Ecto neural progenitor cell (in vitro differentiated cells): Measurements from ENCODE around the gene TDRD7.
A peak's percentile ranks its signal among the peaks of the same experiment; 100 is the strongest.
"Not testable (repeated sequence)": the region's sequence is repeated elsewhere in the genome, so short reads cannot be mapped to it uniquely, and the experiment has no call there.

Experiments
- DNase-seq: peaks from one replicate; pipeline ENCODE4 v3.0.0-alpha.2; 2018; ENCODE audit warnings: low spot score

The TDRD7 gene

GRCh38 chr9:97425336-97425972, 13.6 kb downstream of the TDRD7 start:
- no peak for DNase-seq

- no peak for DNase-seq
These were observed 14.1 kb downstream of the TDRD7 start for GRCh38 chr9:97425973-97426336.

DNA sequence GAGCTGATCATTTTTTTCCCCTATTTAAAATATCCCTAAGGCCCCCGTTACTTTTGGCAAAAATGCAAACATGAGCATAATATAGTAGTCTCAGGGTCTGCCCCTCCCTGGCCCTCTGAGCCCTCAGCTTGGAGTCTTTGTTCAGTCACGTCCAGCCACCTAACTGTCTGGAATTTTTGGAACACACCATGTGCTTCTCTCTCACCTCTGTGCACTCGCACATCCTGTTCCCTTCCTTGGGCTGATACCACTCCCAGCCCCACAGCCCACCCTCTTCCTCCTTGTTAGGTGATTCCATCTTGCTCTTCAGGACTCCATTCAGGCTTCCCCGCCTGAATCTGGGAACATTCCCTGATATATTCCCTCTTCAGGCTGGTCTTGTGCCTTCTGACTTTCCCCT, 16.0 kb downstream of the TDRD7 start:
- no peak for DNase-seq

DNA sequence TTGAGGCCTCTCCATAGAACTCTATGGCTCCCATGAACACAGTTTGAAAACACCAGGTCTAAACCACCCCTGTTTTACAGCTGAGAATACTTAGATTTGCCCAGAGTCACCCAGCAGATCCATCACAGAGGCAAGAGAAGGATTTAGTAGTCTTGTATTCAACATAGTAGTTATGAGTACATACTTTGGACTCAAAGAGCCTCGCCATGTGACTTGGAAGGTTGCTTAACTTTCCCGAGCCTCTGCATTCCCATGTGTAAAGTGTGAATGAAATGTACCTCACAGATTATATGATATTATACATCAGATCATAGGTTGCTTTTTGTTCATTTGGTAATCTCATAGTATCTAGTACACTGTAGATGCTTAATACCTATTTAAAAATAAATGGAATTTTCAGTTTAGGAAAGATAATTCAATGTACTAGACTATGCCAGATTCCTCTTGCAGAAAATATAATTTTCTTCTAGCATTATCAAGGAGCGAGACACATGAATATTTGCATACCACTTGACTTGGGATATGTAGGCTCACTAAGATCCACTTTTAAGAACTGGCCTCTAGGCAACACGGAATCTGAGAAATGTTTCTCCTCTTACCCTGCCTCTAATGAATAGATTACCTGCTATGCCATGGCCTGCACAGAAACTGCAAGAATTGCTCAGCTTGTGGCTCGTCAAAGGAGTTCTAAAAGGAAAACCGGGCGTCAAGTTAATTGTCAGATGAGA, 18.6 kb downstream of the TDRD7 start:
- no peak for DNase-seq

DNA sequence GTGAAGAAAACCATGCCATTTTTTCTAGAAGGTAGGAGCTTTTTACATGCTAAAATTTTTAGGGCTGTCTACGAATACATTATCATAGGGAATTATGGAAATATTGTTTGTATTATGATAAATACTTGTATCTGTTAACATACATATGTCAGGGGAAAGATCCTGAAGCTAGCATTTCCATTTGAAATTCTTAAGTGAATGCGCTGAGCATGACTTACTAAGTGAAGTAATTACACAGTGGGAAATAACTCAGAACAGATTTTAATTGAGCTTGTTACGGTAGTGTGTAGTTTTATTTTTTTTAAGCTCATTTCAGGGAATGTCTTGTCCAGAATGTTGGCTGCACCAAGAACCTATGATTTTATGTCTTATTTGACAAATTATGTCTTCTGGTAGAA, 19.1 kb downstream of the TDRD7 start:
- DNase-seq: no peak

- DNase-seq: no peak
These were observed 19.8 kb downstream of the TDRD7 start for GRCh38 chr9:97431549-97432143.

- DNase-seq: no peak
These were observed 25.2 kb downstream of the TDRD7 start for GRCh38 chr9:97437051-97437600.

GRCh38 chr9:97438257-97438656, 26.4 kb downstream of the TDRD7 start:
- DNase-seq: no peak

- DNase-seq: no peak
These were observed 26.8 kb downstream of the TDRD7 start for GRCh38 chr9:97438666-97439065.

DNA sequence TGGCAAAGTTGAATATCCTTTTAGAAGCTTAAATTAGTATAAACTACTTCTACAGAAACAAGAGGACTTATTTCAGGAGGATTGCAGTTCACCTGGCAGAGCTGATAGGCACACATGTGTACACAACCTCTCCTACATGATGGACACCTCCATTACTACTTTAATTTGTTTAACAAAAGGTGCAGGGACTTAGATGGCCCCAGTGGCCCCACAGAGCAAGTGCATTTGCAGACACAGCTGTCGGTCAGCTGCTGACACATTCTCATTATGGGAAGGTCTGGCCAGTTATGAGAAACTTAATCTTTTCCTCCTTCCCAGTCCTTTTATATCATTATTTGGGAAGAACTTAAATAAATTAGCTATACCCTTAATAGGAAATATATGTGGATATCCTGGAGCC, 28.3 kb downstream of the TDRD7 start:
- DNase-seq: no peak

DNA sequence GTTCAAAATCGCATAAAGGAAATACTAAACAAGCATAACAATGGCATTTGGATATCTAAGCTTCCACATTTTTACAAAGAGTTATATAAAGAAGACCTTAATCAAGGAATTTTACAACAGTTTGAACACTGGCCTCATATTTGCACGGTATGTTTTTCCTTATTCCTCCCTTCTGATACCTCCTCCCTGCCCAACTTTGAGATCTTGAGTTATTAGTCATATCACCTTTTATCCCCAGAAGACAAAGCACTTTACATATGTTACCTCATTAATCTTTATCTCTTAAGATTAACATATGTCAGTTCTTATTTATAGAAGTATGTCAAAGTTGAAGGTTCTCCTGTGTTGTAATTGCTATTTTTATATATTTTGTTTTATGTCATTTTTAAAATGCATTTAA, 29.8 kb downstream of the TDRD7 start:
- no peak for DNase-seq

- no peak for DNase-seq
These were observed 33.3 kb downstream of the TDRD7 start for GRCh38 chr9:97445119-97445701.

DNA sequence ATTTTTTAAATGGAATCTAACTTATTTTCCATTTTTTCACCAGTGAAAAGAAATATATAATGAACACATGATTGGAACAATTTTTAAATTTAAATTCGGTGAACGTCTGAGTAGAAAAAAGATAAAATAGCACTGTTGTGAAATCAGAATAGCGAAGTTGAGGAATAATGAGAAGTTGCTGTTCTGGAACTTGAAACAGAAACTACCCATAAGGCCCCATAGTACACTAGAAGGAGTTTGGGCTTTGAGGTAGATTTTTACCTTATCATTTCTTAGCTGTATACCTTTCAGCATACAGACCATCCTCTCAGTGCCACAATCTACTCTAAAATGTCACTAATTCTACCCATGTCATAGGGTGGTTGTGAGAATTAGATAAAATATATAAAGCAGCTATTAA, 35.1 kb downstream of the TDRD7 start:
- no peak for DNase-seq

DNA sequence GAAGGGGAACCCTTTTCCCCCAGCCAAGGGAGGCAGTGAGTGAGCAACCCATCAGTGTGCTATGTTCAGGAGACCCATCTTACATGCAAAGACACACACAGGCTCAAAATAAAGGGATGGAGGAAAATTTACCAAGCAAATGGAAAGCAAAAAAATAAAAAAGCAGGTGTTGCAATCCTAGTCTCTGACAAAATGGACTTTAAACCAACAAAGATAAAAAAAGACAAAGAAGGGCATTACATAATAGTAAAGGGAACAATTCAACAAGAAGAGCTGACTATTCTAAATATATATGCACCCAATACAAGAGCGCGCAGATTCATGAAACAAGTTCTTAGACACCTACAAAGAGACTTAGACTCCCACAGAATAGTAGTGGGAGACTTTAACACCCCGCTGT, 41.7 kb downstream of the TDRD7 start:
- DNase-seq: not testable (repeated sequence)

DNA sequence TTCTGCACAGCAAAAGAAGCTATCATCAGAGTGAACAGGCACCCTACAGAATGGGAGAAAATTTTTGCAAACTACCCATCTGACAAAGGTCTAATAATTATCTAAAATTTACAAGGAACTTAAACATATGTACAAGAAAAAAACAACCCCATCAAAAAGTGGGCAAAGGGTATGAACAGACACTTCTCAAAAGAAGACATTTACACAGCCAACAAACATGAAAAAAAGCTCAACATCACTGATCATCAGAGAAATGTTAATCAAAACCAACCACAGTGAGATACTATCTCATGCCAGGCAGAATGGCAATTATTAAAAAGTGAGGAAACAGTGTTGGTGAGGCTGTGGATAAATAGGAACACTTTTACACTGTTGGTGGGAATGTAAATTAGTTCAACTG, 44.9 kb downstream of the TDRD7 start:
- not testable (repeated sequence) for DNase-seq

DNA sequence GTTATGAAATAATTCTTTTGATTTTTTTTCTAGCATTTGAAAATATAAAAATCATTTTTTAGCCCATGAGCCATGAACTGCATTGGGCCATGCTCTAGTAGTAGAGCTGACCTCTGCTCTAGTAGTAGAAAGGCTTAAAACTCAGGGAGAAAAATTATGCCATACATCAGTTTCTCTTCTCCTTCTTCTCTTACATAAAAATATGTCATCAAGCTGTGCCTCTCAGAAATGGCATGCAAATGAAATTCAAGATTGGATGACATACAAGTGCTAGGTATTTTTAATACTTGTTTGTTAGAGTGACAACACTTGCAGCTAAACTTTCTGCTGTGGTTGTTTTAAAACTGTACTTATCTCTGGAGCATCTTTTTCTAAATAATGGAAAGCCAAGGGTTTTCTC, 47.4 kb downstream of the TDRD7 start:
- DNase-seq: no peak

GRCh38 chr9:97462159-97462558, 50.3 kb downstream of the TDRD7 start:
- DNase-seq: no peak

DNA sequence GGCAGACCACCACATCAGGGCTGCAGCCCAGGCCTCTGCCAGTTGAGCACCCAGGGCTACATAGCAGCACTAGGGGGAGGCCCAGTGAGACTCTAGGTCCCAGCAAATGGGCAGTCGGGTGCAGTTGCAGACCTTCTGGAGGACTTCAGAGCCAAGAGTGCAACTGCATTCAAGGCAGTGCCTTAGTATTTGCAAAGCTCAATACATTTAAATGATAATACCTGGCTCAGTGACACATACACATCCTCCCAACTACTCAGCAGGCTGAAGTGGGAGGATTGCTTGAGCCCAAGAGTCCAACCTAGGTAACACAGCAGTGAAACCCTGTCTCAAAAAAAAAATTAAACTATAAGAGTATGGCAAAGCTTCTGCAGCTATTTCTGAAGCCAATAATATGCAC, 51.0 kb downstream of the TDRD7 start:
- DNase-seq: no peak

DNA sequence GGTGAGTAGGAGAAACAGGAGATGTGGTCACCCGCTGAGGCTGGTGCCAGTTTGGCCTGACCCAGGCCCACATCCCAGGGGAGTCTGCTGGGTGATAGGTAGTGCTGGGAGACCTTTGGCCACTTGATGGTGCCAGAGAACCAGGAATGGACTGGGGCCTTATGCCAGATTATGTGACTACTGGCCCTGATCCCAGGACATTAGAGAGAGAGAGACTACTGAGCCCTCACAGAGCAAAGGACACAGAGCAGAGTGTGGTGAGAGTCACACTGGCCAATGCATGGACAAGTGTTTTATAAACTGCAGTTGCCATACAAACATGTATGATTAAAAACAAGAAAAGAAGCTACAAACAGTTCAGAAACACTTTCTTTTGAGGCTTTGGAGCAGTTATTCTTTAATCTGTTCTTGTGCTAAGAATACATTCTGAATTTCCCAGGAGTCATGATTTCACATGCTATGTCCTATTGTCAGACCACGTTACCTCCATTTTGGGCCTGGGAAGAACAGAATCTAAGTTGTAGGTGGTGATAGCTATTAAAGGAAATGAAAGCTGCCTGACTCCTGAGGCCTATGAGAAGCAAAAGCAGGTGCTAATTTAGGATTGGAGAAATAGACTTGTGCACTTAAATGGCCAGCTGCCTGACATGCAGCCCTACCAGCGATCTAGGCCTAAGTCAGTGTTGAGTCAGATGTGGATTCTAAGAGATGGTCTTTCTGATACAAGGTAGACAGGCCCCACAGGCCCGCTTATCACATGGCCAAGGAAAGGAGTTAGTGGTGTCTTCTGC, 57.0 kb downstream of the TDRD7 start:
- peak; percentile 75 for DNase-seq

DNA sequence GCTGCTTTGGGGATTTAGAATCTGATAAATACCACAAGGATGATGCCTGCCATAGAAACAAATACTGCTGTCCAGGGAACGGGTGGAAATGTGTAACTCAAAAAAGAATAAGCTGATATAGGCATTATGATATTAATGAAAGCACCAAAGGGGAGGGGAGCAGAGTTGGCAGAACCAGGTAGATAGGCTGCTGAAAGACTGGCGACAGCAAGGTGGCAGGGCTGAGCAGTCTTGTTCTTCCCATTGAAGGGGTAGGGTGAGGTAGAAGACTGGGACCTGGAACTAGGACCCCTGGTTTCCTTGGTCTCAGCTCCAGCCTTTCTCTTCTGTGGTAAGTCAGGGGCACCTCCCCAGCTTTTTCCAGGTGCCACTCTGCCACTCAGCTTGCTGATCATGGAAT, 58.2 kb downstream of the TDRD7 start:
- DNase-seq: no peak

DNA sequence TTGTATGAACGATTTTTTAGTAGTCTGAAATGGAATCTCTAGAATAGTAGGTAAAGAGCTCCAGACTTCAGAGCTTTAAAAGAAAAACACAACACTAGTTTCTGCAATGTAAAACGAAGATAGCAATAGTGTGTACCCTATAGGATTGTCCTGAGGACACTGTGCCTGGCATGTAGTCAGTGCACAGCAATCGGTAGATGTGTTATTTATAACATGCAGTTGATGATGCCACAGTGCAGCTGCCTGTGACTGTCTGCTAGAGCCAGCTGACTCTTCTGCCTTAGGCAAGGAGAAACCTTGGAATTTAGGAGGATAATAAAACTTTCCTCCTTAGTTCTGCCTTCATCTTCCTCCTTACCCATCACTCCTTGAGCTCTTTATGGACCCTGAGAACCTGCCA, 61.8 kb downstream of the TDRD7 start:
- DNase-seq: no peak

DNA sequence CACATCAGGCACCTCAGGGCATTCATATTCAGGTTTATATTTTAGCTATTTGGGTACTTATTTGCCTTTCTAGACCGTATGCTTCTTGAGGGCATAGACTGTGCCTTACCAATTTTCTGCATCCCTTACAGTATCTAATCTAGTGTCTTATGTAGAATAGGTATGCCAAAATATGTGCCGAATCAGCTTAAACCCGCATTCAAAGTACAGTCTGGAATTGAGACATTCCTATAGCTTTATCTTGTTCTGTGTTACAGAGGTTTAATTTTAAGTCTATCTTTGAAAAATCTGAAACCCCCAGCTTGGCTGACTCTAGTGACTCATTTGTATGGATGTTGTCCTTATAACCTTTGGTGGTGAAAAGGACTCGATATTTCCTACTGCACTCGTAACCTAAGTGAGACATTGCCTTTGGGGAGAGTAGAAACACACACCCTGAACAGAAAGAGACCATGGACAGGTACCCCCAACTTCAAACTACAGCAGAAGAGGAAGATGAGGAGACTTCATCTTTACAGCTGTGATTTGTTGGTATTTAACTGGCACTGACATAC, 62.6 kb downstream of the TDRD7 start:
- no peak for DNase-seq
